OCI-LY1 (cell line): Measurements from ENCODE around the gene CLP1.
A peak's percentile ranks its signal among the peaks of the same experiment; 100 is the strongest.

Experiments
- EZH2 ChIP-seq: fragments of 200-600 bp; sonication (generic), shearing (Covaris generic); IDR thresholded peaks from 2 replicates; pipeline ENCODE4 v1.8.0; 2017; ENCODE audit warnings: borderline replicate concordance, mixed run types, mild to moderate bottlenecking, antibody characterized with exemption, low read length, moderate library complexity, mixed read lengths
- TF ChIP-seq, protein P1 (sequence below): fragments of 200-600 bp; sonication (generic), shearing (Covaris generic); IDR thresholded peaks from 2 replicates; pipeline ENCODE4 v1.5.1; 2017; ENCODE audit warnings: mild to moderate bottlenecking, antibody characterized with exemption, low read length, moderate library complexity, mixed read lengths

DNA sequence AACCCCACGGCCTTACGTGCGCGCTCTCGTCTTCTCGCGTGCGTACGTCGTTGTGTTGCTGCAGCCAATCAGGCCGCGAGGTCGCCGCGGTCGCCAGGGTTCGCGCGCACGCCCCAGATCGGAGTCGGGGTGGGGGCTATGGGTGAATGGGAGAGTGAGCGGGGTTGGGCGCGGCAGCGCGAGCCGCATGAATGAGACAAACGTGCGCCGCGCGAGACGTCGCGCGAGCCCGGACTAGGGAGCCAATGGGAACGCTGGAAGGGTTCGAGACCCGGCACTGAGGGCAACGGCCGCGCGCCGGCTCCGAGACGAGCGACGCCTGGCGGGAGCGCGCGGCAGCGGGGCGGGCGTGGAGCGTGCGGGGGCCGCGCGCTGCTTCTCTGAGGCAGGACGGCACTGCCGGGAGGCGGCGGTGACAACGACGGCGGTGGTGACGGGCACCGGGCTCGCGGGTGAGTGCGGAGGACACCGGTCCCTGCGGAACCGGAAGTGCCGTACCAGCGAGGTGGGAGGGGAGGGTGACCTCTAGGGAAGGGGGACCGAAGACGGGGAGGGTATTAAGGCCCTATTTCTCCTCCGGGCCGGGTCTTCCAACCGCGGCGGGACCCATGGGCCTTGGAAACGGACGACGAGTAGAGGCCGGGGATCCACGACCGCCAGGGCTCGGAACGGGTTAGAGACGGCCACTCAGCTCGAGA lies 10.3 kb downstream of the CLP1 start, which contains the start of gene ZDHHC5:
- no peak for TF ChIP-seq EZH2
- TF ChIP-seq, protein P1, sequence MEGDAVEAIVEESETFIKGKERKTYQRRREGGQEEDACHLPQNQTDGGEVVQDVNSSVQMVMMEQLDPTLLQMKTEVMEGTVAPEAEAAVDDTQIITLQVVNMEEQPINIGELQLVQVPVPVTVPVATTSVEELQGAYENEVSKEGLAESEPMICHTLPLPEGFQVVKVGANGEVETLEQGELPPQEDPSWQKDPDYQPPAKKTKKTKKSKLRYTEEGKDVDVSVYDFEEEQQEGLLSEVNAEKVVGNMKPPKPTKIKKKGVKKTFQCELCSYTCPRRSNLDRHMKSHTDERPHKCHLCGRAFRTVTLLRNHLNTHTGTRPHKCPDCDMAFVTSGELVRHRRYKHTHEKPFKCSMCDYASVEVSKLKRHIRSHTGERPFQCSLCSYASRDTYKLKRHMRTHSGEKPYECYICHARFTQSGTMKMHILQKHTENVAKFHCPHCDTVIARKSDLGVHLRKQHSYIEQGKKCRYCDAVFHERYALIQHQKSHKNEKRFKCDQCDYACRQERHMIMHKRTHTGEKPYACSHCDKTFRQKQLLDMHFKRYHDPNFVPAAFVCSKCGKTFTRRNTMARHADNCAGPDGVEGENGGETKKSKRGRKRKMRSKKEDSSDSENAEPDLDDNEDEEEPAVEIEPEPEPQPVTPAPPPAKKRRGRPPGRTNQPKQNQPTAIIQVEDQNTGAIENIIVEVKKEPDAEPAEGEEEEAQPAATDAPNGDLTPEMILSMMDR = peak; percentile 16; the same call in 1 of the 2 replicates
